MG63 (cell line): ENCODE data around the gene CALHM2. TPM values are rescaled to one million over a fixed set of nuclear protein-coding genes. Genes with fewer than 3 reads are reported as not detected.
A peak's percentile ranks its signal among the peaks of the same experiment; 100 is the strongest.
"Not testable (repeated sequence)": the region's sequence is repeated elsewhere in the genome, so short reads cannot be mapped to it uniquely, and the experiment has no call there.

ENCODE experiments used
- DNase-seq: peaks from one replicate; pipeline ENCODE4 v3.0.0-alpha.2; 2020
- H3K27me3 ChIP-seq: fragments of 250-450 bp; sonication (Bioruptor Pico); 2 replicates; pipeline ENCODE4 v1.5.1; 2020; ENCODE audit warnings: mild to moderate bottlenecking, moderate library complexity
- H3K36me3 ChIP-seq: fragments of 250-450 bp; sonication (Bioruptor Pico); 2 replicates; pipeline ENCODE4 v1.5.1; 2020; ENCODE audit warnings: mild to moderate bottlenecking, moderate library complexity
- H3K4me3 ChIP-seq: fragments of 250-450 bp; sonication (Bioruptor Pico); 2 replicates; pipeline ENCODE4 v1.5.1; 2020; ENCODE audit warnings: mild to moderate bottlenecking, moderate library complexity
- H3K9me3 ChIP-seq: fragments of 250-450 bp; sonication (Bioruptor Pico); 2 replicates; pipeline ENCODE4 v1.5.1; 2020; ENCODE audit warnings: mild to moderate bottlenecking, moderate library complexity
- total RNA-seq: library from RNA; depleted of rRNA; stranded (reverse); fragments of >200 nt; shearing (Covaris generic); gene quantifications from 2 replicates; pipeline ENCODE4 v1.2.3, GENCODE V29; 2014; ENCODE audit warnings: low replicate concordance; rRNA removed

Gene CALHM2, protein sequence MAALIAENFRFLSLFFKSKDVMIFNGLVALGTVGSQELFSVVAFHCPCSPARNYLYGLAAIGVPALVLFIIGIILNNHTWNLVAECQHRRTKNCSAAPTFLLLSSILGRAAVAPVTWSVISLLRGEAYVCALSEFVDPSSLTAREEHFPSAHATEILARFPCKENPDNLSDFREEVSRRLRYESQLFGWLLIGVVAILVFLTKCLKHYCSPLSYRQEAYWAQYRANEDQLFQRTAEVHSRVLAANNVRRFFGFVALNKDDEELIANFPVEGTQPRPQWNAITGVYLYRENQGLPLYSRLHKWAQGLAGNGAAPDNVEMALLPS
- not detected in 2 replicates for total RNA-seq

- Histone ChIP-seq H3K36me3 (peaks cover 25% of the 10 kb centered on the region), H3K9me3 (no peaks in the 10 kb centered on the region), H3K4me3 (no peak within 1 kb of the TSS), H3K27me3 (no peaks in the 10 kb centered on the region)
- no peak for DNase-seq
Measured at GRCh38 chr10:103451831-103452505, at the start of gene CALHM2. TSS of gene CALHM2 (minus strand) at chr10:103452370. CDS start at chr10:103449941, 2,429 bp downstream.

- no peaks in the 10 kb centered on the region for H3K9me3 ChIP-seq
- no peak for DNase-seq
Measured at GRCh38 chr10:103501186-103501585, 49.0 kb upstream of the CALHM2 start.

DNA sequence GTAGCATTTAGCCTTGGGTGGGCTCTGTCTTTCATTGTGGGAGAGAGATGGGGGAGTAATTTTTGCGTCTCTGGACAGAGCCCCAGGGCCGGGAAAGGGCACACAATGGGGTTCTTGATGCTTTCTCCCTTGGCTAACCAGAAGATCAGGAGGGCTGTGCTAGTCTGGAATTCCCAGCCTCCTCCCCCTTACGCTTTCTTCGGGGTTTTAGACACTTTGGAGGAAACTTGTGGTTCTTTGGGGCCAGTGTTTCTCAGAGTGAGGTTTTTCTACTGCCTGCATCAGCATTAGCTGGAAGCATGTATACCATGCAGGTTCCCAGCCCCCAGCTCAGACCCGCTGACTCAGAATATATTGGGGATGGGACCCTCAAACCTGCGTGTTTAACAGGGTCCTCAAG, 48.3 kb upstream of the CALHM2 start:
- H3K27me3 ChIP-seq, result peaks cover 17% of the 10 kb centered on the region
- H3K9me3 ChIP-seq, result no peaks in the 10 kb centered on the region
- no peak for DNase-seq
- H3K36me3 ChIP-seq, result no peaks in the 10 kb centered on the region
- no peak overlapping the region for H3K4me3 ChIP-seq

More at GRCh38 chr10:103501186-103501585, 49.0 kb upstream of the CALHM2 start:
- Histone ChIP-seq H3K36me3 (no peaks in the 10 kb centered on the region), H3K27me3 (peaks cover 17% of the 10 kb centered on the region), H3K4me3 (no peak overlapping the region)

- H3K36me3 ChIP-seq, result no peaks in the 10 kb centered on the region
- no peaks in the 10 kb centered on the region for H3K9me3 ChIP-seq
- H3K4me3 ChIP-seq, result no peak overlapping the region
- DNase-seq, result no peak
- peaks cover 21% of the 10 kb centered on the region for H3K27me3 ChIP-seq
Measured at GRCh38 chr10:103499881-103500280, 47.7 kb upstream of the CALHM2 start.

DNA sequence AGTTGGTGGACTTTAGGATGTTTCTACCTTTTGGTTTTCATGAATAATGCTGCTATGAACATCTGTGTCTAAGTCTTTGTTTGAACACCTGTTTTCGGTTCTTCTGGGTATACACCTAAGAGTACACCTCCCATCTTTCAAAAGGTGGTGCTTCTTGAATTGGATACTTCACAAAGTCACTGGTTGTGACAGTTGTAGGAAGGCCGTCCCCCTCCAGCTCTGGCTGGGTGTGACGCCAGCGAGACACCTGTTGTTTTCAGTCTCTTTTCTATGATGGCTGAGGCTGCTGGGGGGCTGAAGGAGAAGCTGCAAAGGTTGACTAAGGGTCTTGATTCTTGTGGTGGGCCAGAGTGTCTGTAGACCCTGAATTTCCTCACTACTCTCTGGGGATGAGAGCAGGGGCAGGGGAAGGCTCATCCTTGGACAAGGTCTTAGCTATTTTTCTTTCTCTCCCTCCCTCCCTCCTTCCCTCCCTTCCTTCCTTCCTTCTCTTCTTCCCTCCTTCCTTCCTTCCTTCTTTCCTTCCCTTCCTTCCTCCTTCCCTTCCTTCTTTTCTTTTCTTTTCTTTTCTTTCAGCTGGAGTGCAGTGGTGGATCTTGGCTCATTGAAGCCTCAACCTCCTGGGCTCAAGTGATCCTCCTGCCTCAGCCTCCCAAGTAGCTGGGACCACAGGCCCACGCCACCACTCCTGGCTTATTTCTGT, 46.9 kb upstream of the CALHM2 start:
- no peak for DNase-seq
- Histone ChIP-seq H3K36me3 (no peaks in the 10 kb centered on the region), H3K9me3 (no peaks in the 10 kb centered on the region), H3K4me3 (no peak overlapping the region), H3K27me3 (peaks cover 29% of the 10 kb centered on the region)

- DNase-seq, result no peak
- Histone ChIP-seq H3K36me3 (no peaks in the 10 kb centered on the region), H3K27me3 (peaks cover 32% of the 10 kb centered on the region), H3K4me3 (no peak overlapping the region), H3K9me3 (no peaks in the 10 kb centered on the region)
Measured at GRCh38 chr10:103497161-103497915, 45.2 kb upstream of the CALHM2 start.

DNA sequence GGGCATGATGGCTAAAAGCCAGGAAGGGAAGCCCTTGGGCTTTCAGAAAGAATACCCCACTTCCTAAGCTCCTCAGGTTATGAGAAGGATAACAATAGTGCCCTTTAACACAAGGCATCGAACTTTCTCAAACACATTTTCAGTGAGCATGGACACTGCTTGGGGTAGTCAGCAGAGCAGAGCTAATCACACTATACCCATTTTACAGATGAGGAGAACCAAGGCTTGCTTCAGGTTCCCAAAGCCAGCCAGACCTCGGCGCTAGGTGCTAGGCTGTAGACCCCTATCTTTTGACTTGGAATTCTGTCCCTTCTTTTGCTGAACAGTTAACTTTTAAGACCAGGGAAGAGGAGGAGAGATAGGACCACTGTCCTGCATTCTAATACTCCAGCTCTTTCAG, 43.2 kb upstream of the CALHM2 start:
- no peaks in the 10 kb centered on the region for H3K9me3 ChIP-seq

GRCh38 chr10:103493916-103494877, 42.0 kb upstream of the CALHM2 start:
- peaks cover 29% of the 10 kb centered on the region for H3K27me3 ChIP-seq
- H3K9me3 ChIP-seq, result no peaks in the 10 kb centered on the region
- H3K36me3 ChIP-seq, result no peaks in the 10 kb centered on the region
- peak; percentile 26 for DNase-seq
- H3K4me3 ChIP-seq, result peak overlapping the region; percentile 22; the same call in 1 of the 2 replicates

More for the DNA sequence above, 43.2 kb upstream of the CALHM2 start:
- Histone ChIP-seq H3K4me3 (no peak overlapping the region), H3K36me3 (no peaks in the 10 kb centered on the region), H3K27me3 (peaks cover 32% of the 10 kb centered on the region)
- DNase-seq, result no peak

DNA sequence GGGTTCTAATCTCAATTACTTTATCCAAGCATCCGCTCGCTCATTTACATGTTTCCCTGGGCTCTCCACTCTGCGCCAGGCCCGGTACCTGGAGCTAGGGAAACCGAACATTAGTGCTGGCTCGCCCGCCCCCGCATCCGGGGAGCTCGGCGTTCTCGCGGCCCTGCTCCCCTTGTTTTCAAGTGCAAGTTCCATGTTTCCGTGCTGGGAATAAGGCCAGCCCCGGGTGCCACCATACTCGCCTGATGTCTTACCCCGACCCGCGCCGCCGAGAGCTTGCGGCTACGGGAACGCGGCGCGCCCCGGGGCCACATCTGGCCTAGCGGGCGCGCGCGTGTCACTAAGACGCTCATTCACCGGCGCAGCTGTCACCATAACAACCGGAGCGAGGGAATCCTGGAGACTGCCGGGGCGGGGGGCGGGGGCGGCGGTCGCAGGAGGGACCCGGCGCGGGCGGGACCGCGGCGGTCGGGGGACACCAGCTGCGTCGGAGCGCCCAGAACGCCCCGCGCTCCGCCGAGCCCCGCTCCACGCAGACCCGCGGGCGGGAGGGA, 41.3 kb upstream of the CALHM2 start, which contains the start of gene NEURL1:
NEURL1 (plus strand) TSS at position 344 of the 554 bp plus-strand sequence. CDS start 683 bp downstream, outside the sequence.
- Histone ChIP-seq H3K9me3 (no peaks in the 10 kb centered on the region), H3K27me3 (peaks cover 25% of the 10 kb centered on the region), H3K36me3 (no peaks in the 10 kb centered on the region), H3K4me3 (peak within 1 kb of the TSS; percentile 22)
- no peak for DNase-seq

DNA sequence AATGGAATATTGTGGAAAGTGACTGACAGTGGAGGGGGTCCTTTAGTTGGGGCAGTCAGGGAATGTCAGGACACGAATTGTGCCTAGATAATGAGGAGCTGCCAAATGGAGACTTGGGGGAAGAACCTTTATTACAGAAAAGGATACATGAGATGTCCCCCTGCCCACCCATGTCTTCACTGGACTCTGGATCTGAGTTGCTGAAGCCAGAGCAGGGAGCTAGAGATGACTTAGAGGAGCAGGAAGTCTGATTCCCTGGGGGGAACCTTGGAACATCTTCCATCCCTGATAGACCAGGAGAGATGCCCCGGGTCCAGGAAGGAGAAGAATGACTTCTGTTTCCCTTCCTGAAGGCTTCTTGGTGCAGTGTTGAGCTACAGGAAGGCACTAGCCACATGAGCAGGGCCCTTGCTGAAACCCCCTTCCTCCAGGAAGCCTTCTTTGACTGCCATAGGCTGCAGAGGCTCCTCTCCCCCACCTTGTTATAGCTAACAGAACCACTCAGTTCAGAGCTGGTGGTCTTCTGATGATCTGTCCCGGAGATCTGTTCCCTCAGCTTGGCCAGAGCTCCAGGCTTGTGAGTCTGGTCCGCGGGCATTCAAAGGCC, 40.6 kb upstream of the CALHM2 start:
- no peak for DNase-seq
- peaks cover 24% of the 10 kb centered on the region for H3K27me3 ChIP-seq
- no peaks in the 10 kb centered on the region for H3K9me3 ChIP-seq
- no peak overlapping the region for H3K4me3 ChIP-seq
- no peaks in the 10 kb centered on the region for H3K36me3 ChIP-seq

- Histone ChIP-seq H3K9me3 (no peaks in the 10 kb centered on the region), H3K4me3 (no peak overlapping the region), H3K36me3 (no peaks in the 10 kb centered on the region), H3K27me3 (peaks cover 20% of the 10 kb centered on the region)
- DNase-seq, result peak; percentile 55
Measured at GRCh38 chr10:103491729-103492364, 39.7 kb upstream of the CALHM2 start.

GRCh38 chr10:103490986-103491314, 38.8 kb upstream of the CALHM2 start:
- H3K36me3 ChIP-seq, result no peaks in the 10 kb centered on the region
- DNase-seq, result no peak
- H3K9me3 ChIP-seq, result no peaks in the 10 kb centered on the region
- H3K27me3 ChIP-seq, result peaks cover 15% of the 10 kb centered on the region
- H3K4me3 ChIP-seq, result no peak overlapping the region

DNA sequence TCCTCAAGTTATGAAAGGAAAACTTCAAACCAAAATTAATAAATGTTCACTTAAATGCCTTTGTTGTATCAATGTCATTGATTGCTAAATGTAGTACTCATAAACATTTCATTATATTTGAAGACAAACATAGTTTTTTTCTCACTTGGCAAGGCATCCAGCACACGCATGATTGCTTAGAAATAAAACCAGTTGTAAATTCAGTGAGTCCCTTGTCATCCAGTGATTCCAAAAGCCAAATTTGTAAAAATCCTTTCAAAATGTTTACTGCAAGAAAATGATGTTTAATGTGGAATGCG, 35.2 kb upstream of the CALHM2 start:
- Histone ChIP-seq H3K9me3 (no peaks in the 10 kb centered on the region), H3K36me3 (no peaks in the 10 kb centered on the region), H3K4me3 (no peak overlapping the region), H3K27me3 (no peaks in the 10 kb centered on the region)
- DNase-seq, result no peak

DNA sequence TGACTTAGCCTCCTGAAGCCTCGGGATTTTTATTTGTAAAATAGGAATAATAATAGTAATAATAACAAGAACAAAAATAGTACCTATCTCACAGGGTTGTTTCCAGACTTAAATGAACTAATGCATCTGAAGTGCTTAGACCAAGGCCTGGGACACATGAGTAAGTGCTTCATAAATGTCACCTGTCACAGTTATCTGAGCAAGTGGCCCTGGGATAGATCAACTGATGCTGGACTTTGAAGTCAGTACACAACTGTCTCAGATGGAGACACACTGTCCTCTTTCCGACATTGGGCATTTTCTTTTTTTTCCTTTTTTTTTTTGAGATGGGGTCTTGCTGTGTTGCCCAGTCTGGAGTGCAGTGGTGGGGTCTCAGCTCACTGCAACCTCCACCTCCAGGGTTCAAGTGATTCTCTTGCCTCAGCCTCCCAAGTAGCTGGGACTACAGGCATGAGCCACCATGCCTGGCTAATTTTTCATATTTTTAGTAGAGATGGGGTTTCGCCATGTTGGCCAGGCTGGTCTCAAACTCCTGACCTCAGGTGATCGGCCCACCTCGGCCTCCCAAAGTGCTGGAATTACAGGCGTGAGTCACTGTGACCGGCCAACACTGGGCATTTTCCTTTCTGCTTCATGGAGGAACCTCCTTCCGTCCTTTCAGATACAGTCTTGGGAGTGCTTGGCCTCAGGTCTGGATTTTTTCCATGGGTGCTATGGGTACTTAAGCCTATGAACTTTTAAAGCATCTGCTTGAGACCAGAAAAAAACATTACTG, 34.7 kb upstream of the CALHM2 start:
- not testable (repeated sequence) for H3K27me3 ChIP-seq, DNase-seq, H3K4me3 ChIP-seq, H3K9me3 ChIP-seq, H3K36me3 ChIP-seq
